Raji (cell line): Measurements from ENCODE around the gene MRTO4.
"Not testable (repeated sequence)": the region's sequence is repeated elsewhere in the genome, so short reads cannot be mapped to it uniquely, and the experiment has no call there.

ENCODE experiments used
- POLR2A ChIP-seq: IDR thresholded peaks from 2 replicates; pipeline ENCODE4 v1.6.1; 2011; ENCODE audit warnings: low read depth, low read length, control low read depth; ENCODE audit not compliant: insufficient read depth

The MRTO4 gene

DNA sequence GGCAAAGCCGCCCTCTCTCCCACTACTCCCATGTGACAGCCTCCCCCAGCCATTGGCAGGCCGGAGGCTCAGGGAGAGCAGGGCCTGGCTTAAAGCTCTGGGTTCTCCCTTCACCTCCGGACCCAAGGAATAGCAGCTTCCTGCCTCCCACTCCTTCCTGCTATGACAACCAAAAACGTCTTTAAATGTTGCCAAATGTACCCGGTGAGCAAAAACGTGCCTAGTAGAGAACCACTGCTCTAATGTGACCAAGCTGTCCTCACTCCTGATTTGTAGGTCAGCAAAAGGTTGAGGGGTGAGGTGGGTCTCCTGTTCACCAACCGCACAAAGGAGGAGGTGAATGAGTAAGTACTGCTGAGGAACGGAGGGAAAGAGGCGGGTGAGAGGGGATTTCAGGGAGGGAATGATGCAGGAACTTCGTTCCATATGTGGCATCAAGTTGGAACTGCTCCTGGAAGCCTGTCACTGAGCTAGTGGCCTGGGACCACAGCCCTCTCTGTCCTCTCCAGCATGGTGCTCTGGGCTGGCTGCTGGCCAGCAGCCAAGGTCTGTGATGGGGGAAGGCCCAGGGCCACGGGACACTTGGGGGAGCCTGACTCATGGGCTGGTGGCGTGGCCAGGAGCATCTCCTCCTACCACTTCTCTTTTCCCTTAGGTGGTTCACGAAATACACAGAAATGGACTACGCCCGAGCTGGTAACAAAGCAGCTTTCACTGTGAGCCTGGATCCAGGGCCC is 5.7 kb downstream of the MRTO4 start:
- no peak for TF ChIP-seq POLR2A

- TF ChIP-seq POLR2A: no peak
Observed at GRCh38 chr1:19258353-19258752, 6.7 kb downstream of the MRTO4 start.

- no peak for TF ChIP-seq POLR2A
Observed at GRCh38 chr1:19260211-19261138, 8.9 kb downstream of the MRTO4 start.

GRCh38 chr1:19262047-19262446 is 10.4 kb downstream of the MRTO4 start:
- no peak for TF ChIP-seq POLR2A

DNA sequence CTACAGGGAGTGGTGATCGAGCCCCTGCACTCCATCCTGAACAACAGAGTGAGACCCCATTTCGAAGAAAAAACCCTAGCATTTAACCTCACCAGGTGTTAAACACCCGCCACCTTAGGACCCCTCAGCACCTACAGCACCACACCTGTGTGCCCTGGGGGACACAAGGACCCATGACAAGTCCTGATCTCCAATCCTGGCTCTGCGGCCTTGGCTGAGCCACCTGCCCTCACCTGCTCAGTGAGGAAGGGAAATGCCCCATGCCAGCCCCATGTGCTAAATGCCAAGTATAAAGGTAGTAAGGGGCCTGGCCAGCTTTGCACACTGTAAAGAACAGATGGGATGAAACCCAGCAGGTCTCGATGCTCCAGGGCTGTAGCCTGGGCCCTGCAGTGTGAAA is 11.1 kb downstream of the MRTO4 start:
- TF ChIP-seq POLR2A: no peak

- TF ChIP-seq POLR2A: no peak
Observed at GRCh38 chr1:19268445-19268844, 16.8 kb downstream of the MRTO4 start.

DNA sequence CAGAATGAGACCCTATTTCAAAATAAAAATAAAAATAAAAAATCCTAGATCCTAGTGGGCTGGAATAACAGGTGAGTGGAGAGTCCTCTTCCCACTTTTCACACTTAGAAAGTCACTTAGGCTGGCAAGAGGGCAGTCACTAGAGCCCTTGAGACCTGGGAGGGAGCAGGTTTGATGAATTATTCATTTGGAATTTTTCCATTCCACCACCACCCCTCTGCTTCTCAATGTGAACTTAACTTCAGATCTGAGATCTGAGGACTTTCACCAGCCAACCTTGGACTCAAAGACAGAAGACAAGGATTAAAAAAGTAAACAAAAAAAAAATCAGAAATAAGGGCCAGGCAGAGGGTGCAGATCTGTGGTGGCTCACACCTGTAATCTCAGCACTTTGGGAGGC is 20.5 kb downstream of the MRTO4 start:
- no peak for TF ChIP-seq POLR2A

DNA sequence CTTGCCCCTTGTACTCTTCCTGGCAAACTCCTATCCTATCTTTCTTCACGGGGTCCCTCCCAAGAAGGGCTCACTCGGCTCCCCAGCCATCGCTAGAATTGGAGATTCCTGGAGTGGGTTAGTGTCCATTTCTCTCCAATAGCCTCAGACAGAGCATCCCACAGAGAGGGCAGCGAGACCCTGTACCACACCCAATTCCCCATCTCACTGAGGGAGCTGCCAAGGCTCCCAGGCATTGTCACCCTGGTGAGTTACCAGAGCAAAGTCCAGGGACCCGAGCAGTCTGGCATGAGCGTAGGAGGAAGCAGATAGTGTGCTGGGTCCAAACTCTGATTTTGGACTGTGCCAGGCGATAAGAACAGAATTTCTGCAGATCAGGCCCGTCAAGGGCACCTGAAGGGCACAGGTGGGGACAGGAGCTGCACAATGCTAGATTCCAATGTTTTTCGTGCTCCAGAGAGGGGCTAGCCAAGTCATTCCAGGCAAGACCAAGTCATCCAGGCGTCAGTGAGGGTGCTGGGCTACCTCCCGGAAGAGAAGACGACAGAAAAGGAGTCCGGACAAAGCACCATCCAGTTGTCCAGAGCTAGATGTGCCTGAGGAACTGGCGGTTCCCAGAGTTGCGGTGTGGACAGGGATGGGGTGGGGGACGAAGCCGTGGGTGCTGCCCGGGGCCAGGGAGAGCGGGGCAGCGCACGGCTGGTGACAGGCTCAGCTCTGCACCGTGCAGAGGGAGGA is 21.7 kb downstream of the MRTO4 start:
- TF ChIP-seq POLR2A: no peak

DNA sequence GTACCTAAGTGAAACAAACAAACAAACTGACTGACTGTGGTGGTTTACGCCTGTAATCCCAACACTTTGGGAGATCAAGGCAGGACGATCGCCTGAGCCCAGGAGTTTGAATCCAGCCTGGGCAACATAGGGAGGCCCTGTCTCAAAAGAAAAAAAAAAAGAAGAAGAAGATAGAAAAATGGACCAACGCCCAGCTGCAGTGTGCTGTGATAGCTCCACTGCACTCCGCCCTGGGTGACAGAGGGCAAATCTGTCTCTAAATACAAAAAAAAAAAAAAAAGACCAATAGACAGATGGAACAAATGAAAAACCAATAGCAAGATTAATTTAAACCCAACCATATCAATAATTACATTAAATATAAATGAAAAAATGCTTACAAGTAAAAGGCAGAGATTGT is 23.0 kb downstream of the MRTO4 start:
- no peak for TF ChIP-seq POLR2A

- TF ChIP-seq POLR2A: no peak
Observed at GRCh38 chr1:19283891-19284290, 32.3 kb downstream of the MRTO4 start.

DNA sequence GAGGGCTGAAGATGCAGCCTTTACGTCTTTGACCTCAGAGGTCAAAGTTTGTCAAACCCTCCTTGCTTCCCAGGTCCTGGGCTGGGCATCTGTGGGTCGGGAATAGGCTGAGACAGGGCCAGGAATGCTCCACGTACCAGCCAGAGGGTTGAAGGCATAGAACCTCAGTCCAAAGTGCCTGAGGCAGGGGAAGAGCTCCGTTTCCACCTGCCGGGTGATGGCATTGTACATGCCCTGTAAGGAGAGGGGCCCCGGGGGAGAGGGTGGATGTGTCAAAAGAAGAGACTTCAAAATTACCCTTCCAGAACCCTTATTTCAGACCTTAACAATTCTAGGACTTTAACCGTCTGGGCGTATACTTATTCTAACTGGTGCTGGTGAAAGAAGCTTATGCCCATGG is 33.3 kb downstream of the MRTO4 start:
- no peak for TF ChIP-seq POLR2A

- no peak for TF ChIP-seq POLR2A
Observed at GRCh38 chr1:19287436-19288185, 36.0 kb downstream of the MRTO4 start.

- not testable (repeated sequence) for TF ChIP-seq POLR2A
Observed at GRCh38 chr1:19288324-19289241, 37.0 kb downstream of the MRTO4 start, which contains the start of gene AKR7A3. AKR7A3 (minus strand) TSS chr1:19288770; CDS start chr1:19288709, 61 bp downstream.

DNA sequence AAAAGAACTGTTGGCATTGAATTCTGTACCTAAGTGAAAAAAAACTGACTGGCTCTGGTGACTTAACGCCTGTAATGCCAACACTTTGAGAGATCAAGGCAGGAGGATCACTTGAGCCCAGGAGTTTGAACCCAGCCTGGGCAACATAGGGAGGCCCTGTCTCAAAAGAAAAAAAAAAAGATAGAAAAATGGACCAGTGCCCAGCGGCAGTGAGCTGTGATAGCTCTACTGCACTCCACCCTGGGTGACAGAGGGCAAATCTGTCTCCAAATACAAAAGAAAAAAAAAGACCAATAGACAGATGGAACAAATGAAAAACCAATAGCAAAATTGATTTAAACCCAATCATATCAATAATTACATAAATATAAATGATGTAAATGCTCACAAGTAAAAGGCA is 37.6 kb downstream of the MRTO4 start:
- TF ChIP-seq POLR2A: no peak
